WTC11 (cell line): ENCODE results near the gene PTPN7.

Experiments
- AFF4 ChIP-seq: sonication (generic); formaldehyde crosslinking; IDR thresholded peaks from 2 replicates; pipeline ENCODE4 v1.8.1; 2023; ENCODE audit warnings: mild to moderate bottlenecking, missing genetic modification reagents, borderline replicate concordance
- NR2C2 ChIP-seq: sonication (generic); formaldehyde crosslinking; IDR thresholded peaks from 2 replicates; pipeline ENCODE4 v1.8.0; 2022; ENCODE audit warnings: mild to moderate bottlenecking, missing genetic modification reagents
- NR3C1 ChIP-seq: sonication (generic); formaldehyde crosslinking; conservative IDR thresholded peaks from 2 replicates; pipeline ENCODE4 v1.8.1; 2023; ENCODE audit warnings: low read depth, mild to moderate bottlenecking, missing genetic modification reagents
- RELA ChIP-seq: sonication (generic); formaldehyde crosslinking; IDR thresholded peaks from 2 replicates; pipeline ENCODE4 v1.8.1; 2022; ENCODE audit warnings: missing genetic modification reagents, mild to moderate bottlenecking, borderline replicate concordance
- TCF7 ChIP-seq: sonication (generic); formaldehyde crosslinking; IDR thresholded peaks from 2 replicates; pipeline ENCODE4 v1.8.0; 2022; ENCODE audit warnings: mild to moderate bottlenecking, low read depth, missing genetic modification reagents, moderate library complexity
- ZNF232 ChIP-seq: sonication (generic); formaldehyde crosslinking; IDR thresholded peaks from 2 replicates; pipeline ENCODE4 v1.8.0; 2022; ENCODE audit warnings: mild to moderate bottlenecking, missing genetic modification reagents
- ZNF263 ChIP-seq: sonication (generic); formaldehyde crosslinking; IDR thresholded peaks from 2 replicates; pipeline ENCODE4 v1.8.1; 2022; ENCODE audit warnings: low read depth, mild to moderate bottlenecking, moderate library complexity, missing genetic modification reagents
- ZNF317 ChIP-seq: sonication (generic); formaldehyde crosslinking; IDR thresholded peaks from 2 replicates; pipeline ENCODE4 v1.8.1; 2023; ENCODE audit warnings: low read depth, mild to moderate bottlenecking, moderate library complexity, missing genetic modification reagents, borderline replicate concordance
- TF ChIP-seq, protein P1 (sequence below): fragments of 200-600 bp; IDR thresholded peaks from 2 replicates; pipeline ENCODE4 v1.8.0; 2022; ENCODE audit warnings: antibody characterized with exemption
- TF ChIP-seq, protein P2 (sequence below): sonication (generic); formaldehyde crosslinking; IDR thresholded peaks from 2 replicates; pipeline ENCODE4 v1.8.1; 2023; ENCODE audit warnings: mild to moderate bottlenecking, missing genetic modification reagents

DNA sequence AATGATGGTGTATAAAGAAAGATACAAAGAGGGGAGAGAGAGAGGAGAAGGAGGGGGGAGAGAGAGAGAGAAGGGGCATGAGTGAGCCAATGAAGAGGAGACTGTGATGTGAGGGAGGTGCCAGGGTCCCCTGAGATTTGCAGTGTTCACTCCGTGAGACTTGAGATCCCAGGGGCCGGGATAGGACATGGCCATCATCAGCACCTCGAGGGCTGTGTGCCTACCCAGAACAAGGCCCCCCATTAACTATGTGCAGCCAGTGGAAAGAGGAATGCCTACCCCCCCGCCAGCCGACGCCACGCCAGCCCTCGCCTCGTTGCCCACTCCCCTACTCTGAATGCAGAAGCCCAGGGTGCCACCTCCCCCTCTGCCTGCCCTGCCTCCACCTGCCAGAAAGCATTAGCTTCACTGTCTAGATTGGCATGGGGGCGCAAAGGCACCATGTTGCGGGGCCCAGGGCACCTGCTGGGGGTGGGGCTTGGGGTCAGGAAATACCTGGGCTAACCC is 48.0 kb upstream of the PTPN7 start:
- TF ChIP-seq, protein P1, sequence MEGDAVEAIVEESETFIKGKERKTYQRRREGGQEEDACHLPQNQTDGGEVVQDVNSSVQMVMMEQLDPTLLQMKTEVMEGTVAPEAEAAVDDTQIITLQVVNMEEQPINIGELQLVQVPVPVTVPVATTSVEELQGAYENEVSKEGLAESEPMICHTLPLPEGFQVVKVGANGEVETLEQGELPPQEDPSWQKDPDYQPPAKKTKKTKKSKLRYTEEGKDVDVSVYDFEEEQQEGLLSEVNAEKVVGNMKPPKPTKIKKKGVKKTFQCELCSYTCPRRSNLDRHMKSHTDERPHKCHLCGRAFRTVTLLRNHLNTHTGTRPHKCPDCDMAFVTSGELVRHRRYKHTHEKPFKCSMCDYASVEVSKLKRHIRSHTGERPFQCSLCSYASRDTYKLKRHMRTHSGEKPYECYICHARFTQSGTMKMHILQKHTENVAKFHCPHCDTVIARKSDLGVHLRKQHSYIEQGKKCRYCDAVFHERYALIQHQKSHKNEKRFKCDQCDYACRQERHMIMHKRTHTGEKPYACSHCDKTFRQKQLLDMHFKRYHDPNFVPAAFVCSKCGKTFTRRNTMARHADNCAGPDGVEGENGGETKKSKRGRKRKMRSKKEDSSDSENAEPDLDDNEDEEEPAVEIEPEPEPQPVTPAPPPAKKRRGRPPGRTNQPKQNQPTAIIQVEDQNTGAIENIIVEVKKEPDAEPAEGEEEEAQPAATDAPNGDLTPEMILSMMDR = no peak
- TF ChIP-seq RELA (CRISPR knock-in tag) (no peak), AFF4 (CRISPR knock-in tag) (no peak), NR2C2 (CRISPR knock-in tag) (no peak), ZNF263 (CRISPR knock-in tag) (no peak), NR3C1 (no peak), TCF7 (no peak), ZNF317 (no peak), ZNF232 (CRISPR knock-in tag) (no peak)
- TF ChIP-seq, protein P2, sequence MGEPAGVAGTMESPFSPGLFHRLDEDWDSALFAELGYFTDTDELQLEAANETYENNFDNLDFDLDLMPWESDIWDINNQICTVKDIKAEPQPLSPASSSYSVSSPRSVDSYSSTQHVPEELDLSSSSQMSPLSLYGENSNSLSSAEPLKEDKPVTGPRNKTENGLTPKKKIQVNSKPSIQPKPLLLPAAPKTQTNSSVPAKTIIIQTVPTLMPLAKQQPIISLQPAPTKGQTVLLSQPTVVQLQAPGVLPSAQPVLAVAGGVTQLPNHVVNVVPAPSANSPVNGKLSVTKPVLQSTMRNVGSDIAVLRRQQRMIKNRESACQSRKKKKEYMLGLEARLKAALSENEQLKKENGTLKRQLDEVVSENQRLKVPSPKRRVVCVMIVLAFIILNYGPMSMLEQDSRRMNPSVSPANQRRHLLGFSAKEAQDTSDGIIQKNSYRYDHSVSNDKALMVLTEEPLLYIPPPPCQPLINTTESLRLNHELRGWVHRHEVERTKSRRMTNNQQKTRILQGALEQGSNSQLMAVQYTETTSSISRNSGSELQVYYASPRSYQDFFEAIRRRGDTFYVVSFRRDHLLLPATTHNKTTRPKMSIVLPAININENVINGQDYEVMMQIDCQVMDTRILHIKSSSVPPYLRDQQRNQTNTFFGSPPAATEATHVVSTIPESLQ (CRISPR knock-in tag) = no peak
